ENCODE results near the gene ARPP19.
A peak's percentile ranks its signal among the peaks of the same experiment; 100 is the strongest.

The ARPP19 gene

GRCh38 chr15:52511084-52511483 lies 57.7 kb downstream of the ARPP19 start:
- Mint-ChIP-seq H3K4me3 (no peak overlapping the region), H3K27me3 (no peaks in the 10 kb centered on the region), H3K4me1 (peaks cover 8% of the 10 kb centered on the region), H3K9me3 (no peaks in the 10 kb centered on the region), H3K36me3 (ENCODE audit: low read depth) (no peaks in the 10 kb centered on the region), H3K27ac (no peak overlapping the region)
- DNase-seq (no peak), ATAC-seq (no peak)

- Mint-ChIP-seq H3K27me3 (no peaks in the 10 kb centered on the region), H3K4me3 (no peak overlapping the region), H3K27ac (no peak overlapping the region), H3K9me3 (no peaks in the 10 kb centered on the region), H3K4me1 (peaks cover 13% of the 10 kb centered on the region), H3K36me3 (ENCODE audit: low read depth) (no peaks in the 10 kb centered on the region)
- DNase-seq (no peak), ATAC-seq (no peak)
Observed at GRCh38 chr15:52509500-52510245, 59.2 kb downstream of the ARPP19 start.

GRCh38 chr15:52506549-52506948 lies 62.3 kb downstream of the ARPP19 start:
- Mint-ChIP-seq H3K4me1 (peaks cover 26% of the 10 kb centered on the region), H3K27me3 (no peaks in the 10 kb centered on the region), H3K4me3 (no peak overlapping the region), H3K9me3 (no peaks in the 10 kb centered on the region), H3K27ac (no peak overlapping the region), H3K36me3 (ENCODE audit: low read depth) (no peaks in the 10 kb centered on the region)
- DNase-seq, result no peak
- no peak for ATAC-seq

GRCh38 chr15:52505151-52505550 lies 63.7 kb downstream of the ARPP19 start:
- DNase-seq (no peak), ATAC-seq (no peak)
- H3K27ac Mint-ChIP-seq, result no peak overlapping the region
- no peaks in the 10 kb centered on the region for H3K9me3 Mint-ChIP-seq
- H3K4me1 Mint-ChIP-seq, result peaks cover 23% of the 10 kb centered on the region
- H3K4me3 Mint-ChIP-seq, result no peak overlapping the region
- H3K27me3 Mint-ChIP-seq, result no peaks in the 10 kb centered on the region
- H3K36me3 Mint-ChIP-seq (ENCODE audit: low read depth), result no peaks in the 10 kb centered on the region

GRCh38 chr15:52503788-52504496 lies 64.9 kb downstream of the ARPP19 start:
- H3K9me3 Mint-ChIP-seq, result no peaks in the 10 kb centered on the region
- H3K4me3 Mint-ChIP-seq, result peak overlapping the region; percentile 64
- DNase-seq (no peak), ATAC-seq (peak; percentile 59)
- peak overlapping the region; percentile 61 for H3K27ac Mint-ChIP-seq
- H3K4me1 Mint-ChIP-seq, result peaks cover 18% of the 10 kb centered on the region
- H3K36me3 Mint-ChIP-seq (ENCODE audit: low read depth), result no peaks in the 10 kb centered on the region
- H3K27me3 Mint-ChIP-seq, result no peaks in the 10 kb centered on the region

DNA sequence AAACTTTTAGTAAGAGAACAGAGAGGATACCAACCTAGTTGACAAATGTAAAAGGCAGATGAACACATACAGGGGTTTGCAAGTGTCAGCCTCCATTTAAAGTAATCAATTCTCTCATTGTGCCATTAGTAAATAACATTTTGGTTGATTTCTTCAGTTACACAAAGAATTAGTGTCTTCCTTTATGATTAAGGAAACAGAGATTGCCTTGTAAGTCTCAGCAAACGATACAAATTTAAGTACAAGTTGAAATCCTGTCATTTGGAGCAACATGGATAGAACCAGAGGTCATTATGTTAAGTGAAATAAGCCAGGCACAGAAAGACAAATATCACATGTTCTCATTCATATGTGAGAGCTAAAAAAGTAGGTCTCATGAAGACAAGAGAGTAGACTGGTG lies 66.2 kb downstream of the ARPP19 start:
- DNase-seq (no peak), ATAC-seq (no peak)
- no peaks in the 10 kb centered on the region for H3K27me3 Mint-ChIP-seq
- H3K4me3 Mint-ChIP-seq, result no peak overlapping the region
- peaks cover 18% of the 10 kb centered on the region for H3K4me1 Mint-ChIP-seq
- H3K36me3 Mint-ChIP-seq (ENCODE audit: low read depth), result no peaks in the 10 kb centered on the region
- no peak overlapping the region for H3K27ac Mint-ChIP-seq
- no peaks in the 10 kb centered on the region for H3K9me3 Mint-ChIP-seq

DNA sequence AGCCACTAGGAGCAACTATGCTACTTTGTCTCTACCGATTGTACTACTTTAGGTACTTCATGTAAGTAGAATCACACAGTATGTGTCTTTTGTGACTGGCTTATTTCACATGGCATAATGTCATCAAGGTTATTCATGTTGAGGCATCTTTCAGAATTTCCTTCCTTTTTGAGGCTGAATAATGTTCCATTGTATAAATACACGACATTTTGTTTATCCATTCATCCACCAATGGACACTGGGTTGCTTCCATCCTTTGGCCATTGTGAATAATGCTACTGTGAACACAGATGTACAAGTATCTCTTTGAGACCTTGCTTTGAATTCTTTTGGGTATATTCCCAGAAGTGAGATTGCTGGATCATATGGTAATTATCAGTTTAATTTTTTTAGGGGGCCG lies 69.3 kb downstream of the ARPP19 start:
- Mint-ChIP-seq H3K27ac (no peak overlapping the region), H3K27me3 (no peaks in the 10 kb centered on the region), H3K4me1 (peaks cover 27% of the 10 kb centered on the region), H3K9me3 (no peaks in the 10 kb centered on the region), H3K4me3 (no peak overlapping the region), H3K36me3 (ENCODE audit: low read depth) (no peaks in the 10 kb centered on the region)
- no peak for DNase-seq
- ATAC-seq, result no peak

- H3K27me3 Mint-ChIP-seq, result no peaks in the 10 kb centered on the region
Observed at GRCh38 chr15:52498706-52499105, 70.1 kb downstream of the ARPP19 start.

More at GRCh38 chr15:52498706-52499105, 70.1 kb downstream of the ARPP19 start:
- peaks cover 21% of the 10 kb centered on the region for H3K4me1 Mint-ChIP-seq
- no peaks in the 10 kb centered on the region for H3K36me3 Mint-ChIP-seq (ENCODE audit: low read depth)
- DNase-seq, result no peak
- H3K9me3 Mint-ChIP-seq, result no peaks in the 10 kb centered on the region
- no peak overlapping the region for H3K4me3 Mint-ChIP-seq
- no peak overlapping the region for H3K27ac Mint-ChIP-seq
- no peak for ATAC-seq
